Stimulated activated CD4-positive, alpha-beta T cell treated with anti-CD3 and anti-CD28 coated beads, Interleukin-15, amount 100 ng/mL, for 24 hours (primary cell): Measurements from ENCODE around the gene PRKACB.
"Not testable (repeated sequence)": the region's sequence is repeated elsewhere in the genome, so short reads cannot be mapped to it uniquely, and the experiment has no call there.

Experiments
- DNase-seq: peaks from one replicate; pipeline ENCODE4 v3.0.0-alpha.2; 2020

PRKACB gene

DNA sequence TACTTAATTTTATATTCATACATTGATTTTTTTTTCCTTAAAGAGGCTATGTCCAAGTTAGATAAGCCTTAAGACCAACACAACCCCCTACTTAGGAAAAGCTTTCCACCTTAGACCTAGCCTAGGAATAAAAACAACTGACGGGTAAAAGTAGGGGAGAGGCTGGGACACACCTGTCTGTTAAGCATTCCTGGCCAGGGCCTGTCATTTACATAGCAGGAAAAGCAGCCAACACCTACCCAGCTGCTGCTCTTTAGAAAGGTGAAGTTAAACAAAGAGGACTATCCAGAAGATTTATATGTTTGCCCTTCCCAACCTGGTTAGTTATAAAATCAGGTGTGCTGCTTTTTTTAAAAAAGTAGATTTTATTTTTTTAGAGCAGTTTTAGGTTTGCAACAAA, 128.3 kb downstream of the PRKACB start:
- DNase-seq: no peak

DNA sequence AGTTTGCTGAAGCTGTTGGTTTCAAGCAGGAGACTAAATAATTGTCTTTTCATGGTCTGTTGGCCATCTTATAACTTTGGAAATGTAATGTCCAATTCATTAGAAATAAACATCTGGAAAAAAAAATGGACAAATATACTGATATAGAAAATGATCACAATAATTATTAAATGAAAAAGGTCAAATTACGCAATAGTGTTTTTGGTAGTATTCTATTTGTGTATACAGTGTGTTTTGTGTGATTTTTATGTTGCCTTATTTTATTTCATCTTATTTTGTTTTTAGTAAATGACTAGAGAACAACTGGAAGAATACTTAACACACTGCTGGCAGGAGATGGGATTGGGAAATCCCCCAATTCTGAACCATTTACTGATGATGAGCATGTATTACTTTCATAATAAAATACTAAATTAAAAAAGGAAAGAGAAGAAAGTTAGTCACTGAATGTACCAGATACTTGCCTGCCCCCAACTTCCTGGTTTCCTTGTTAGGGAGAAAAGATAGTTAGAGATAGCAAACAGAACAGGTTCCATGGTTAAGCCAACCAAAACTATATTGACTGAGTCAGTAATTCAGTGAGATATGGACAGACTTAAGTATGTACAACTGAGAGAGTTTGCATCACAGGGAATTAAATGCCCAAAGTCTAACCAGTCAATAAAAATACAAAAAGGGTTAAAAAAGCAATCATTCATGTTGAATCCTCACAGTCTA, 133.4 kb downstream of the PRKACB start:
- no peak for DNase-seq

- no peak for DNase-seq
Measured at GRCh38 chr1:84278905-84279304, 134.8 kb downstream of the PRKACB start.

- DNase-seq: no peak
Measured at GRCh38 chr1:84280912-84281311, 136.8 kb downstream of the PRKACB start.

DNA sequence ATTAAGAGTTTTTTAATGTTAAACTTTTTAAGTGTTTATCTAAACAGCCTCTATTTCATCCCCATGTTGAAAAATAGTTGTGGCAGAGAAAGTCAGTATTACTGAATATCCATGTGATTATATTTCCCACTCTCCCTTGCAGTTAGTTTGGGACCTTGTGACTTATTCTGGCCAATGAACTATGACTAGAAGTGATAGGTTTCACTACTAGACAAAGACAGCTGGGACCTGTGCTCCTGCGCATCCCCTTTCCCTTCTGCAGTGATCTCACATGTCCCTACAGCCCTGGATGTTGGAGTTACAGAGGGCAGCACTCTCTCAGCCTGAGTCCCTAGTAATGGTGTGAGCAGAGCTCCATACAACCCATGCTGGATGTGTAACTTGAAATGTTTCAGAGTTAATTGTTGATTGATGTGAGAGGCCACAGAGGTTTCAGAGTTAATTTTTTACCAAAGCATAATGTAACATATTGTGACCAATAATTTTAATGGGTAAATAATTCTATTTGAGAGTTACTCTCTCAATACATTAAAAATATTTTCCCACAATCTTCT, 138.8 kb downstream of the PRKACB start:
- no peak for DNase-seq

DNA sequence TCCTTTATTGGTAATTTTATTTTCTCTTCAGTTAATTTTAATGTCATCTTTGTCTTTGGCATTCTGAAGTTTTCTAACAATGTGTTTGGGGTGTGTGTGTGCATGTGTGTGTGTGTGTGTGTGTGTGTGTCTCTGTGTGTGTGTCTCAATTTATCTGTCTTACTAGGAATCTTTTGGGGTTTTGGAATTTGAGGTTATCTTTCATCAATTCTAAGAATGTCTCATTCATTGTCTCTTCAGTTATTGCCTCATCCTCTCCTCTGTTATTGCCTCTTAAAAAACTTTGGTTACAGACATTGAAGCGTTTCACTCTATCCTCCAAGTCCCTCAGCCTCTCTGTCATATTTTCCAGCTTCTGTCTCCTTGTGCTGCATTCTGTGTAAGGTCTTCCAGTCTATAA, 139.3 kb downstream of the PRKACB start:
- no peak for DNase-seq

- DNase-seq: no peak
Measured at GRCh38 chr1:84286071-84286470, 142.0 kb downstream of the PRKACB start.

DNA sequence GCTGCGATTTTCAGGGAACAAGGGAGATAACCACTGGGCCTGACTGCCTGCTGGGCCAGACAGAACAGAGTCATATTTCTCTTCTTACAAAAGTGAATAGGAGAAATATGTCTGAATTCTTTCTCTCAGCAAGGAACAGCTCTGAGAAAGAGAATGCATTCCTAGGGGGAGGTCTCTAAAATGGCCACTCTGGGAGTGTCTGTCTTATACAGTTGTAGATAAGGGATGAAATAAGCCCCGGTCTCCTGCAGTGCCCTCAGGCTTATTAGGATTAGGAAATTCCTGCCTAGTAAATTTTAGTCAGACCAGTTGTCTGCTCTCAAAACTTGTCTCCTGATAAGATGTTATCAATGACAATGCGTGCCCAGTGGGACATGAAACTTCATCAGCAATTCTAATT, 143.3 kb downstream of the PRKACB start:
- not testable (repeated sequence) for DNase-seq
